D721Med (cell line): ENCODE results near the gene AR.

Experiments used
- DNase-seq: peaks from one replicate; pipeline ENCODE4 v3.0.0; 2011; ENCODE audit warnings: low spot score; ENCODE audit not compliant: insufficient read length
- FAIRE-seq: peaks from 2 replicates; lab custom pipeline; 2011; peaks lifted over from hg19 to GRCh38; lab: Jason Lieb, UNC
- CTCF ChIP-seq: IDR thresholded peaks from 2 replicates; pipeline ENCODE4 v1.5.1; 2012; ENCODE audit warnings: mild to moderate bottlenecking, control low read depth; ENCODE audit not compliant: insufficient read depth; ENCODE audit errors: missing control alignments

AR gene

DNA sequence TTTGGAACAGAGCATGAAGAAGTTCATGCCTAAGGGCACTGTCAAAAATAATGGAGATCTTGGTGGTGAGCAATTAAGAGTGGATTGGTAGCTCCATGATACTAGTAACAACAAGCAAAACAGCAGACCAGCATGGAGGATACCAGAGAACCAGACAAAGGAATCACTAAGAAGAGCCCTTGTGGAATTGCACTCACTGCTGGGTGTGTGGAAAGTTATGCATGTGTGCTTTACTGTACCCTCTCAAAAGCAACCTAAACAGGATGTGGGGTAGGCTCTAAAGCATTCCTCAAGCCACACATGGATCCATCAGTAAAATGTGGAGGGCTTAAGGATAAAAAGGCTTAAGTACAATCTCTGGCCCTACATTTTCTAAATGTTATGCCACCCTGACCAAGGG is 69.5 kb downstream of the AR start:
- DNase-seq = no peak
- FAIRE-seq = no peak

GRCh38 chrX:67613996-67614395 is 70.2 kb downstream of the AR start:
- no peak for TF ChIP-seq CTCF
- DNase-seq = no peak
- FAIRE-seq = no peak

More for the DNA sequence above, 69.5 kb downstream of the AR start:
- TF ChIP-seq CTCF = no peak

GRCh38 chrX:67614423-67614822 is 70.6 kb downstream of the AR start:
- FAIRE-seq (no peak), DNase-seq (no peak)
- no peak for TF ChIP-seq CTCF

- FAIRE-seq = no peak
- TF ChIP-seq CTCF = no peak
- DNase-seq = no peak
Observed at GRCh38 chrX:67619253-67619652, 75.4 kb downstream of the AR start.

DNA sequence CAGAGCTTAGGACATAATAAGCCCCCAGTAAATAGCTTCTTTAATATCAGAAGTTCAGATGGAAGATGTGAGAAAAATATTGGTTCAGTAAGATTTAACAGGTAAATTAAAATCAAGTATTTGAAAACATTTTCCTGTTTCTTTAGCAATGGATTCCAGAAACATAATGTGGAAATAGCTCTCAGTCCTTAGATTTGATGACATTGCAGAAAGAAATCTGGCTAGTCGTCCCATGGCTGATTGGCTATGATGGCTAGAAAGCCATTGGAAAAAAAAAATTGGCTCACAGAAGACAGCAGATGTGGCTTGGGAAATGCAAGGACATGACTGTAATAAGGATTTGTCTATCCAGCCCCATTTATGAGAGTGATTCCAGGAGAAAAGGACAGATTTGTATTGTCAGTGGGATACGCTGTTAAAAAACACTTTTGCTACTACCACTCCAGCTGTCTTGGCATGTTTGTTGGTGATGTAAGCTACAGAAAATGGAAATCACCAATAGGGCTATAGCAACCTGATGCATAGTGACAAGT is 78.3 kb downstream of the AR start:
- DNase-seq (no peak), FAIRE-seq (no peak)
- TF ChIP-seq CTCF = no peak

DNA sequence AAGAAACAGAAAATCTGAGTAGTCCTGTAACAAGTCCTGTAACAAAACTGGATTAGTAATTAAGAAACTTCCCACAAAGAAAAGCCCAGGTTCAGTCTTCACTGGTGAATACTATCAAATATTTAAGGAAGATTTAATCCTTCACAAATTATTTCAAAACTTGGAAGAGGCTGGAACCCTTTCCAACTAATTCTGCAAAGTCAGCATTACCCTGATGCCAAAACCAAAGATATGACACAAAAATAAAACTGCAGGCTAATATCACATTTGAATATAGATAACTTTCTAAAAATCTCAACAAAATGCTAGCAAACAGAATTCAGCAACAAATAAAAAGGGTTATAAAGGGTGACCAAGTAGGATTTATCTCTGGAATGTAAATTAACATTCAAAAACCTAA is 80.5 kb downstream of the AR start:
- TF ChIP-seq CTCF = no peak
- DNase-seq (no peak), FAIRE-seq (no peak)

DNA sequence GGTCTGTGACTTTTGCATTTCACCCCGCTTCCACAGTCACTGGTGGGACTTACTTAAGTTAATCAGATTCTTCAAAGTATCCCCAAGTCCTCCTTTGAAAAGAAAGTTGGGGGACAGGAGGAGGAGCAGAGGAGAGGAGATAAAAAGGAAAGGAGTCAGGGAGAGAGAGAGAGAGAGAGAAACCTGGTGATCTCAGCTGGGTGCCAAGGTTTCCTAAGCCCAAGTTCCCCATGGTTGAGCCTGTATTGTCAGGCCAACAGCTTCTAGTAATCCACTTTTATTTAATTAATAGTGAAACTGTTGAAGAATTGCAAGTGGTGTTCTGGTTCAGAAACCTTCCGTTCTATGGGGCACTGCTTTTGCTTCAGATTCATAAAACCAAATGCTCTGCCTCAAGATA is 91.6 kb downstream of the AR start:
- TF ChIP-seq CTCF = no peak
- FAIRE-seq (no peak), DNase-seq (no peak)
